Sigmoid colon (tissue), 7 donors: Measurements from ENCODE around the gene VSIG8. TPM values are rescaled to one million over a fixed set of nuclear protein-coding genes. Genes with fewer than 3 reads are reported as not detected.

ENCODE experiments used
- DNase-seq: peaks from one replicate; pipeline ENCODE4 v3.0.0-alpha.2; 2019
- H3K27ac ChIP-seq, 4 donors: fragments of 200-600 bp; sonication (generic); one replicate each; pipeline ENCODE4 v1.5.1; 2016 to 2019; ENCODE audit warnings: mild to moderate bottlenecking in 1 of 4
- H3K27me3 ChIP-seq, 3 donors: fragments of 200-600 bp; sonication (generic); one replicate each; pipeline ENCODE4 v1.5.1; 2019; ENCODE audit warnings: mild to moderate bottlenecking in 1 of 3
- H3K36me3 ChIP-seq, 4 donors: fragments of 200-600 bp; sonication (generic); one replicate each; pipeline ENCODE4 v1.5.1; 2016 to 2019
- H3K4me1 ChIP-seq, 4 donors: fragments of 200-600 bp; sonication (generic); one replicate each; pipeline ENCODE4 v1.5.1; 2017 to 2019
- H3K4me3 ChIP-seq, 4 donors: fragments of 200-600 bp; sonication (generic); one replicate each; pipeline ENCODE4 v1.5.1; 2017 to 2019; ENCODE audit warnings: mild to moderate bottlenecking in 2 of 4, moderate library complexity in 1 of 4
- H3K9me3 ChIP-seq, 4 donors: fragments of 200-600 bp in 3 of 4; sonication (generic) in 3 of 4; one replicate each; pipeline versions ENCODE4 v1.5.1 to v1.6.1; 2013 to 2019
- EP300 ChIP-seq, 4 donors: sonication (generic); formaldehyde crosslinking; IDR thresholded peaks; one replicate each; pipeline ENCODE4 v1.6.1; 2017; ENCODE audit warnings: antibody characterized with exemption in 4 of 4
- POLR2A ChIP-seq, 2 donors: fragments of 450-650 bp; IDR thresholded peaks; one replicate each; pipeline ENCODE4 v1.6.1; 2016; ENCODE audit warnings: antibody characterized with exemption in 2 of 2, mild to moderate bottlenecking in 2 of 2, moderate library complexity in 2 of 2
- POLR2AphosphoS5 ChIP-seq, 4 donors: sonication (generic); formaldehyde crosslinking; IDR thresholded peaks; one replicate each; pipeline ENCODE4 v1.6.1; 2017; ENCODE audit warnings: antibody characterized with exemption in 4 of 4
- WGBS, 2 donors: extraction: QIAGEN DNeasy Blood & Tissue Kit; methylation state at CpG; one replicate each; pipeline ENCODE4 v1.1.7; 2013; 5-methylcytosine and 5-hydroxymethylcytosine counted together
- intact Hi-C: fragments of 100-400 bp; cut with DNase I; formaldehyde crosslinking; loops from one replicate; pipeline ENCODE4 v1.15.1; 2023
- polyA plus RNA-seq, 3 donors: library from polyadenylated mRNA; stranded (reverse); fragments of 200-250 nt; gene quantifications; one replicate each; pipeline ENCODE4 v1.2.3, GENCODE V29; 2013
- total RNA-seq, 4 donors: library from RNA; depleted of rRNA; stranded (reverse); fragments of >200 nt; gene quantifications; one replicate each; pipeline ENCODE4 v1.1.0, GENCODE V29; 2016
- TF ChIP-seq, protein P1 (sequence below), 4 experiments: fragments of 450-650 bp in 3 of 4; fragments of 200-600 bp in 1 of 4; IDR thresholded peaks; one replicate each; pipeline ENCODE4 v1.5.1; 2016 to 2019; ENCODE audit warnings: antibody characterized with exemption in 4 of 4, mild to moderate bottlenecking in 3 of 4, moderate library complexity in 2 of 4
- donor health status: healthy with polysubstance abuse.
- donor health status: Bipolar disorder and iron deficiency.
- donor health status: healthy.

Gene VSIG8
- total and polyA plus RNA-seq, 7 donors, result 0.10 TPM; not detected in 6

DNA sequence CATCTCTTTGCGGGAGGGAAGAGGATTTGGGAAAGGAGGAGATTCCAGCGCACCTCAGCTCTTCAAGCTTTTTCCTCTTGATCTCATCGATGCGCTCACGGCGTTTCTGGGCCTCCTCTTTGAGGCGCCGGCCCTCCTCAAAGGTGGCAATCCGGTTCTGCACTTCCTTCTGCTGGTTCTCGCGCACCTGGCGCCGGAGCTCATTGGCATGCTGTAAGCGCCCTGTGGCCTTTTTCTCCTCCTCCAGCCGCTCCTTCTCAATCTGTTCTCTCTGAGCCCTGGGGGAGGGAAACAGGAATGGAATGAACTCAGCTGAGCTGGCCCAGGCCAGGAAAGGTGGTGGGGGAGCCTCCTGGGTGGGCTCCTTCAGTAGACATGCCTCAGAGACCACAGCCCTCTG is 10.4 kb upstream of the VSIG8 start:
- Histone ChIP-seq H3K9me3 (no peaks in the 10 kb centered on the region), H3K36me3 (no peaks in the 10 kb centered on the region), H3K4me1 (peaks cover 0 to 8% (median 4%) of the 10 kb centered on the region in 4 donors), H3K27ac (no peak overlapping the region), H3K4me3 (no peak overlapping the region), H3K27me3 (peaks cover 0 to 41% (median 14%) of the 10 kb centered on the region in 3 donors)
- WGBS, 2 donors, result 85 to 93% methylated on average over 15 of the region's 15 CpGs
- TF ChIP-seq EP300 (IDR thresholded peaks at IDR 0.05) (no peak), POLR2AphosphoS5 (IDR thresholded peaks at IDR 0.05) (no peak), POLR2A (IDR thresholded peaks at IDR 0.05) (no peak)
- DNase-seq, result no peak
- intact Hi-C loops, result no loop called here

DNA sequence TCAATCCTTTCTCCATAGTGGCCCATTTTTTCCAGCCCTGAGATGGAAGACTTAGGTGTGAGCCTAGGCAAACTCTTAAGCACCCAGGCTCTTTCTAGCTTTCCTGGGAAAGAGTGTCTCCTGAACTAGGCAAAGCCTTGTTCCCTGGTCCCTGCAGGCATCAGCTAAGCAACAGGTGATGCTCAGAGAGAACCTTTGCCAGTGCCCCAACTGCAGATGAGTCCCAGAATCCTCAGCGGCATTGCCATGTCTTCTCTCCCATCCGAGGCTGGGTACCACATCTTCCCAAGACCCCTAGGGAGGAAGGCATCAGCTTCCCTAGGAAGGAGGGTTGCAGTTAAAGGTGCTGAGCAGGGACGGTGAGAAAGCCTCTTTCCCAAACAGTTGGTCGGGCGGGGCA is 8.2 kb upstream of the VSIG8 start:
- WGBS, 2 donors, result 81 to 88% methylated on average over 5 of the region's 5 CpGs
- intact Hi-C loops, result no loop called here

DNA sequence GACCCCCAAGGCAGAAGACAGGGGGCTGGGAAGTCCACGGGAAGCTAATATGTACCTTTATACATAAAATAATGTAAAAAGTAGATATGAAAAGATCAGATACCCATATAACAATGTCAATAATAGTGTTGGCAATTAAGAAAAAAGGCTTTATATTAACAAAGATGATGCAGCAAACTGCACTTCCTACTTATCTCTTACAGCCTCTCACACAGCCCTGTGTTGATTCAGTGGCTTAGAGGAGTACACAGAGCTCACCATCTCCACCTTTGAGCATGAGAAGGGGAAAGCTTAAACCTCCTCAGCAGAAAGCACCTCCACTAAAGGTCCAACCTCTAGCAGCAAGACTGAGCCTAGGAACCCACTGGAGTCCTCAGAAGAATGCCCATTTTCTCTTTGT is 7.2 kb upstream of the VSIG8 start:
- Histone ChIP-seq H3K4me1 (peaks cover 0 to 14% (median 10%) of the 10 kb centered on the region in 4 donors), H3K27me3 (peaks cover 0 to 41% (median 14%) of the 10 kb centered on the region in 3 donors), H3K36me3 (no peaks in the 10 kb centered on the region), H3K9me3 (no peaks in the 10 kb centered on the region), H3K4me3 (no peak overlapping the region), H3K27ac (no peak overlapping the region)
- intact Hi-C loops, result no loop called here
- no peak for DNase-seq
- 50 to 78% methylated on average over 1 of the region's 1 CpG for WGBS, 2 donors
- TF ChIP-seq, protein P1, sequence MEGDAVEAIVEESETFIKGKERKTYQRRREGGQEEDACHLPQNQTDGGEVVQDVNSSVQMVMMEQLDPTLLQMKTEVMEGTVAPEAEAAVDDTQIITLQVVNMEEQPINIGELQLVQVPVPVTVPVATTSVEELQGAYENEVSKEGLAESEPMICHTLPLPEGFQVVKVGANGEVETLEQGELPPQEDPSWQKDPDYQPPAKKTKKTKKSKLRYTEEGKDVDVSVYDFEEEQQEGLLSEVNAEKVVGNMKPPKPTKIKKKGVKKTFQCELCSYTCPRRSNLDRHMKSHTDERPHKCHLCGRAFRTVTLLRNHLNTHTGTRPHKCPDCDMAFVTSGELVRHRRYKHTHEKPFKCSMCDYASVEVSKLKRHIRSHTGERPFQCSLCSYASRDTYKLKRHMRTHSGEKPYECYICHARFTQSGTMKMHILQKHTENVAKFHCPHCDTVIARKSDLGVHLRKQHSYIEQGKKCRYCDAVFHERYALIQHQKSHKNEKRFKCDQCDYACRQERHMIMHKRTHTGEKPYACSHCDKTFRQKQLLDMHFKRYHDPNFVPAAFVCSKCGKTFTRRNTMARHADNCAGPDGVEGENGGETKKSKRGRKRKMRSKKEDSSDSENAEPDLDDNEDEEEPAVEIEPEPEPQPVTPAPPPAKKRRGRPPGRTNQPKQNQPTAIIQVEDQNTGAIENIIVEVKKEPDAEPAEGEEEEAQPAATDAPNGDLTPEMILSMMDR (IDR thresholded peaks at IDR 0.05), result no peak
- TF ChIP-seq POLR2AphosphoS5 (IDR thresholded peaks at IDR 0.05), result no peak
- TF ChIP-seq POLR2A (IDR thresholded peaks at IDR 0.05), result no peak
- no peak for TF ChIP-seq EP300 (IDR thresholded peaks at IDR 0.05)

More for the DNA sequence above, 8.2 kb upstream of the VSIG8 start:
- no peak overlapping the region for H3K4me3 ChIP-seq
- no peak for DNase-seq
- peaks cover 0 to 41% (median 14%) of the 10 kb centered on the region in 3 donors for H3K27me3 ChIP-seq
- H3K27ac ChIP-seq, result no peak overlapping the region
- H3K9me3 ChIP-seq, result no peaks in the 10 kb centered on the region
- H3K36me3 ChIP-seq, result no peaks in the 10 kb centered on the region
- TF ChIP-seq, protein P1 (IDR thresholded peaks at IDR 0.05), result no peak
- no peak for TF ChIP-seq POLR2A (IDR thresholded peaks at IDR 0.05)
- no peak for TF ChIP-seq EP300 (IDR thresholded peaks at IDR 0.05)
- no peak for TF ChIP-seq POLR2AphosphoS5 (IDR thresholded peaks at IDR 0.05)
- peaks cover 0 to 14% (median 10%) of the 10 kb centered on the region in 4 donors for H3K4me1 ChIP-seq

- intact Hi-C loops, result no loop called here
- Histone ChIP-seq H3K36me3 (no peaks in the 10 kb centered on the region), H3K27ac (no peak overlapping the region), H3K27me3 (peaks cover 0 to 41% (median 14%) of the 10 kb centered on the region in 3 donors), H3K4me3 (no peak overlapping the region), H3K9me3 (no peaks in the 10 kb centered on the region), H3K4me1 (peaks cover 0 to 14% (median 10%) of the 10 kb centered on the region in 4 donors)
- 49 to 54% methylated on average over 4 of the region's 4 CpGs for WGBS, 2 donors
- no peak for DNase-seq
- no peak for TF ChIP-seq POLR2AphosphoS5 (IDR thresholded peaks at IDR 0.05)
- TF ChIP-seq POLR2A (IDR thresholded peaks at IDR 0.05), result no peak
- no peak for TF ChIP-seq EP300 (IDR thresholded peaks at IDR 0.05)
- TF ChIP-seq, protein P1 (IDR thresholded peaks at IDR 0.05), result no peak
Observed at GRCh38 chr1:159869173-159869572, 6.7 kb upstream of the VSIG8 start.

GRCh38 chr1:159868766-159869165 is 6.3 kb upstream of the VSIG8 start:
- Histone ChIP-seq H3K9me3 (no peaks in the 10 kb centered on the region), H3K4me1 (peaks cover 0 to 14% (median 10%) of the 10 kb centered on the region in 4 donors), H3K27me3 (peaks cover 0 to 41% (median 14%) of the 10 kb centered on the region in 3 donors), H3K4me3 (no peak overlapping the region), H3K27ac (no peak overlapping the region), H3K36me3 (no peaks in the 10 kb centered on the region)
- intact Hi-C loops, result no loop called here
- TF ChIP-seq POLR2A (IDR thresholded peaks at IDR 0.05), result no peak
- no peak for TF ChIP-seq POLR2AphosphoS5 (IDR thresholded peaks at IDR 0.05)
- TF ChIP-seq EP300 (IDR thresholded peaks at IDR 0.05), result no peak
- TF ChIP-seq, protein P1 (IDR thresholded peaks at IDR 0.05), result no peak
- WGBS, 2 donors, result 81 to 83% methylated on average over 3 of the region's 3 CpGs
- no peak for DNase-seq
